ENCODE results near the gene RBM33. TPM values are rescaled to one million over a fixed set of nuclear protein-coding genes. Genes with fewer than 3 reads are reported as not detected.

RBM33 gene
- polyA plus RNA-seq, 3 donors = 15.0 to 27.7 (median 22.2) TPM

DNA sequence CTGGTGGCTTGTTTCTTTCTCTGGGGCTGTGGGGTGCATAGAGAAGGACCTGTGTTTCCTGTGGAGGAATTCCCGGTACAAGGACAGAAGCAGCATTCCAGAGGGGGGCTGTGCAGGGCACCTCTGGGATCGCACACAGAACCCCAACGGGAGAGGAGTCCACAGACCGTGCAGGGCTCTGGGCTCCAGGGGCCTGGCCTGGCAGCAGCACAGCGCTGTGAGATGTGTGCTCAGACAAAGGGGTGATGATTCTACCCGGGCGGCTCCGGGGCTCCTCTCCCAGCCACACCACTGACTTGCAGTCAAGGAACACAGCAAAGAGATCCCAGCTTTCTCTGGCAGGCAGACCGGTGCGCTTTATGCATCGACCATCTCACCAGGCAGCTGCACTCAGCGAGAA, 174.7 kb downstream of the RBM33 start:
- H3K4me3 Mint-ChIP-seq = no peak overlapping the region
- H3K4me1 Mint-ChIP-seq = peaks cover 4% of the 10 kb centered on the region
- Histone ChIP-seq H4K20me1 (ENCODE audit: insufficient read depth, low read length) (no peaks in the 10 kb centered on the region), H3K9me3 (replicated peaks in 1 of 2; ENCODE audit: control insufficient read depth in 1 of 2, insufficient read depth in 1 of 2, low read length in 2 of 2) (peaks cover 8 to 10% of the 10 kb centered on the region in 2 donors), H3K27me3 (ENCODE audit: control insufficient read depth in 2 of 2, insufficient read depth in 2 of 2, low read length in 2 of 2) (peaks cover under 1 to 18% of the 10 kb centered on the region in 2 donors), H2AFZ (ENCODE audit: insufficient read depth, low read depth, low read length, poor library complexity, severe bottlenecking) (no peak overlapping the region), H3K9ac (ENCODE audit: insufficient read depth, low read length, poor library complexity, severe bottlenecking) (no peak overlapping the region), H3K4me3 (replicated peaks in 1 of 3; ENCODE audit: low read depth in 2 of 3, low read length in 3 of 3) (no peak overlapping the region), H3K4me1 (ENCODE audit: control insufficient read depth in 1 of 2, insufficient read depth in 2 of 2, low read length in 2 of 2) (no peaks in the 10 kb centered on the region), H3K27ac (ENCODE audit: low read depth in 1 of 2, low read length in 2 of 2) (no peak overlapping the region), H3K4me2 (replicated peaks; ENCODE audit: extremely low read depth, low read length, poor library complexity, severe bottlenecking) (no peak overlapping the region), H3K79me2 (ENCODE audit: insufficient read depth, low read length) (no peaks in the 10 kb centered on the region), H3K36me3 (replicated peaks in 1 of 2; ENCODE audit: control insufficient read depth in 1 of 2, insufficient read depth in 2 of 2, low read length in 2 of 2) (no peaks in the 10 kb centered on the region)
- no peak overlapping the region for H3K27ac Mint-ChIP-seq
- WGBS (ENCODE audit: insufficient coverage) = 68% methylated on average over 10 of the region's 12 CpGs
- H3K36me3 Mint-ChIP-seq = no peaks in the 10 kb centered on the region
- intact Hi-C loops (cut with micrococcal nuclease) = no loop called here
- peaks cover 33 to 42% (median 41%) of the 10 kb centered on the region in 3 donors for H3K27me3 Mint-ChIP-seq (ENCODE audit: low read depth in 3 of 3)
- DNase-seq = no peak
- TF ChIP-seq, protein P1, sequence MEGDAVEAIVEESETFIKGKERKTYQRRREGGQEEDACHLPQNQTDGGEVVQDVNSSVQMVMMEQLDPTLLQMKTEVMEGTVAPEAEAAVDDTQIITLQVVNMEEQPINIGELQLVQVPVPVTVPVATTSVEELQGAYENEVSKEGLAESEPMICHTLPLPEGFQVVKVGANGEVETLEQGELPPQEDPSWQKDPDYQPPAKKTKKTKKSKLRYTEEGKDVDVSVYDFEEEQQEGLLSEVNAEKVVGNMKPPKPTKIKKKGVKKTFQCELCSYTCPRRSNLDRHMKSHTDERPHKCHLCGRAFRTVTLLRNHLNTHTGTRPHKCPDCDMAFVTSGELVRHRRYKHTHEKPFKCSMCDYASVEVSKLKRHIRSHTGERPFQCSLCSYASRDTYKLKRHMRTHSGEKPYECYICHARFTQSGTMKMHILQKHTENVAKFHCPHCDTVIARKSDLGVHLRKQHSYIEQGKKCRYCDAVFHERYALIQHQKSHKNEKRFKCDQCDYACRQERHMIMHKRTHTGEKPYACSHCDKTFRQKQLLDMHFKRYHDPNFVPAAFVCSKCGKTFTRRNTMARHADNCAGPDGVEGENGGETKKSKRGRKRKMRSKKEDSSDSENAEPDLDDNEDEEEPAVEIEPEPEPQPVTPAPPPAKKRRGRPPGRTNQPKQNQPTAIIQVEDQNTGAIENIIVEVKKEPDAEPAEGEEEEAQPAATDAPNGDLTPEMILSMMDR (IDR thresholded peaks at IDR 0.05) = no peak
- peaks cover 2 to 8% (median 3%) of the 10 kb centered on the region in 7 donors for H3K9me3 Mint-ChIP-seq

DNA sequence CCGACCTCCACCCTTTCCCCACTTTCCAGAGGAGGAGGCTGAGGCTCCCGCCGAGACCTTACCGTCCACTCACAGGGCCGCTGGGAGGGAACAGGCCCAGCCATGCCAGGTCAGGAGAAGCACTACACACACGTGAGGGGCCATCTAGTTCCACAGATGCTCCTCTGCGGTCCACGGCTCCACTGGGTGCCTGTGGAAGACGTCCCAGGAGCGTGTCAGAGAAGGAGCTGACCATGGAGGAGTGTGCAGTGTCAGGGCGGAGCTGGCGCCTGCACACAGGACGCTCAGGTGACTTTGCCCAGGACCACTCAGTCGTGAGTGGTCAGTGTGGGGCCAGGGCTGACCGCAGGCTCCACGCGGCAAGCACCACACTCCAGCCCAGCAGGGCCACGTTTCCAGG, 175.8 kb downstream of the RBM33 start:
- TF ChIP-seq, protein P1 (IDR thresholded peaks at IDR 0.05) = no peak
- DNase-seq = no peak
- no peak overlapping the region for H3K27ac ChIP-seq (ENCODE audit: low read depth in 1 of 2, low read length in 2 of 2)
- no peak overlapping the region for H3K4me2 ChIP-seq (replicated peaks; ENCODE audit: extremely low read depth, low read length, poor library complexity, severe bottlenecking)
- Mint-ChIP-seq H3K27me3 (ENCODE audit: low read depth in 3 of 3) (peaks cover 25 to 34% (median 30%) of the 10 kb centered on the region in 3 donors), H3K9me3 (peaks cover 2 to 7% (median 3%) of the 10 kb centered on the region in 7 donors), H3K27ac (no peak overlapping the region), H3K4me3 (no peak overlapping the region), H3K4me1 (peaks cover 4% of the 10 kb centered on the region), H3K36me3 (no peaks in the 10 kb centered on the region)
- H3K4me1 ChIP-seq (ENCODE audit: control insufficient read depth in 1 of 2, insufficient read depth in 2 of 2, low read length in 2 of 2) = no peaks in the 10 kb centered on the region
- H3K9ac ChIP-seq (ENCODE audit: insufficient read depth, low read length, poor library complexity, severe bottlenecking) = no peak overlapping the region
- no peaks in the 10 kb centered on the region for H3K79me2 ChIP-seq (ENCODE audit: insufficient read depth, low read length)
- H2AFZ ChIP-seq (ENCODE audit: insufficient read depth, low read depth, low read length, poor library complexity, severe bottlenecking) = no peak overlapping the region
- no peak overlapping the region for H3K4me3 ChIP-seq (replicated peaks in 1 of 3; ENCODE audit: low read depth in 2 of 3, low read length in 3 of 3)
- 89% methylated on average over 13 of the region's 18 CpGs for WGBS (ENCODE audit: insufficient coverage)
- no peaks in the 10 kb centered on the region for H4K20me1 ChIP-seq (ENCODE audit: insufficient read depth, low read length)
- intact Hi-C loops (cut with micrococcal nuclease) = no loop called here
- no peaks in the 10 kb centered on the region for H3K36me3 ChIP-seq (replicated peaks in 1 of 2; ENCODE audit: control insufficient read depth in 1 of 2, insufficient read depth in 2 of 2, low read length in 2 of 2)
- H3K27me3 ChIP-seq (ENCODE audit: control insufficient read depth in 2 of 2, insufficient read depth in 2 of 2, low read length in 2 of 2) = peaks cover 0 to 10% of the 10 kb centered on the region in 2 donors
- peaks cover 8 to 10% of the 10 kb centered on the region in 2 donors for H3K9me3 ChIP-seq (replicated peaks in 1 of 2; ENCODE audit: control insufficient read depth in 1 of 2, insufficient read depth in 1 of 2, low read length in 2 of 2)
